ENCODE data around the gene CTSD.

CTSD gene

DNA sequence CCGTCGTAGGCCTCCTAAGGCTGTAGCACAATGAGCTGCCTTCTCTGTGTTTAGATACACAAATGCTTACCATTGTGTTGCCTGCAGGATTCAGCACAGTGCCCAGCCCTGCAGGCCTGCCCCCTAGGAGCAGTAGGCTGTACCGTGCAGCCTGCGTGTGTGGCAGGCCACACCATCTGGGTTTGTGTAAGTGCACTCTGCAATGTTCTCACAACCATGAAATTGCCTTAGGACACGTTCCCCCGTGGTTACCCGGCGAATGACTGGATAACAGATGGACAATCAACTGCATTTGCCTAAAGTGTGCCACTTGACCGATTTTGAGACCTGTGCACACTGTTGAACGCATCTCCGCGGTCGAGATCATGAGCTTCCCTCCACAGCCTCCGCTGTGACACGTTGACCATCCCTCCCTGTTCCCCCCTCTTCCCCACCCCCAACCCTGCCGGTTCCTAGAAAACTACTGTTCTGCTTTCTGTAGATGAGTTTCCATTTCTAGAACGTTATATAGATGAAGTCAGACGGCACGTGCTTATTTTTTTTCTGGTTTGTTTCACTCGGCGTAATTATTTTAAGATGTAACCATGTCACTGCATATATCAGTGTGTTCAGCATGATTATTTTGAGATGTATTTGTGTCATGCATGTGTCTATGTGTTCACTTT, 22.2 kb upstream of the CTSD start:
- no peak overlapping the region for H3K27ac ChIP-seq
- TF ChIP-seq, protein P1, sequence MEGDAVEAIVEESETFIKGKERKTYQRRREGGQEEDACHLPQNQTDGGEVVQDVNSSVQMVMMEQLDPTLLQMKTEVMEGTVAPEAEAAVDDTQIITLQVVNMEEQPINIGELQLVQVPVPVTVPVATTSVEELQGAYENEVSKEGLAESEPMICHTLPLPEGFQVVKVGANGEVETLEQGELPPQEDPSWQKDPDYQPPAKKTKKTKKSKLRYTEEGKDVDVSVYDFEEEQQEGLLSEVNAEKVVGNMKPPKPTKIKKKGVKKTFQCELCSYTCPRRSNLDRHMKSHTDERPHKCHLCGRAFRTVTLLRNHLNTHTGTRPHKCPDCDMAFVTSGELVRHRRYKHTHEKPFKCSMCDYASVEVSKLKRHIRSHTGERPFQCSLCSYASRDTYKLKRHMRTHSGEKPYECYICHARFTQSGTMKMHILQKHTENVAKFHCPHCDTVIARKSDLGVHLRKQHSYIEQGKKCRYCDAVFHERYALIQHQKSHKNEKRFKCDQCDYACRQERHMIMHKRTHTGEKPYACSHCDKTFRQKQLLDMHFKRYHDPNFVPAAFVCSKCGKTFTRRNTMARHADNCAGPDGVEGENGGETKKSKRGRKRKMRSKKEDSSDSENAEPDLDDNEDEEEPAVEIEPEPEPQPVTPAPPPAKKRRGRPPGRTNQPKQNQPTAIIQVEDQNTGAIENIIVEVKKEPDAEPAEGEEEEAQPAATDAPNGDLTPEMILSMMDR (conservative IDR thresholded peaks at IDR 0.05), result no peak

DNA sequence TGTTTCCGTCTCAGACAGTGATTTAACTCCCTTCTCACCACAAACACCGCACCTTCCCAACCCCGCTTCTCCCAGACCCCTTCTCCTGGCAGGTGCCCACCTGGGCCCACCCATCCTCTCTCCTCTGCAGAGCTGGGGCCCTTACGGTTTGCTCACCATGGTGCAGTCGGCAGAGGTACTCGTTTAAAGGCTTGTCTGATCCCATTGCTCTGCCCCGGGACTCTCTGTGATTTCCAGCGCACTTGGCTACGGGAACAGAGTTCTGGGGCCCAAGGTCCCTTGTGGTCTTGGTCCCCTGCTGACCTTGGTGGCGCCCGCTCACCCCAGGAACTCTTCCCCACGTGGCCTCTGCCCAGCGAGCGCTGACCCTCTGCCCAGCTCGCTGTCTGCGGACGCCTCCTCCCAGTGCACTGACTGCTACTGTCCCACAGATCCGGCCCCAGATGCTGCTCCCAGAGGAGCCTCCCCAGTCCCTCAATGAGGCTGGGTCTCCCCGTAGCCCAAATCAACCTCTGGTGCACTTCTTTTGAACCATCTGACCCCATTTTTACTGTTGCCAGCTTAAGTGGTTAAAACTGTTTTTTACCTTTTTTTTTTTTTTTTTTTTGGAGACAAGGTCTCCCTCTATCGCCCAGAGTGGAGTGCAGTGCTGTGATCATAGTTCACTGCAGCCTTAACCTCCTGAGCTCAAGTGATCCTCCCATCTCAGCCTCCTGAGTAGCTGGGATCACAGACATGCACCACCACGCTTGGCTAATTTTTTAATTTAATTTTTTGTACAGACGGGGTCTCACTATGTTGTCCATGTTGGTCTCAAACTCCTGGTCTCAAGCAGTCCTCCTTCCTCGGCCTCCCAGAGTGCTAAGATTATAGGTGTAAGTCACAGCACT, 21.3 kb upstream of the CTSD start:
- TF ChIP-seq, protein P1 (conservative IDR thresholded peaks at IDR 0.05), result no peak

GRCh38 chr11:1783725-1784529, 20.2 kb upstream of the CTSD start:
- TF ChIP-seq, protein P1 (conservative IDR thresholded peaks at IDR 0.05), result no peak
- H3K27ac ChIP-seq, result no peak overlapping the region

More for the DNA sequence above, 21.3 kb upstream of the CTSD start:
- no peak overlapping the region for H3K27ac ChIP-seq

DNA sequence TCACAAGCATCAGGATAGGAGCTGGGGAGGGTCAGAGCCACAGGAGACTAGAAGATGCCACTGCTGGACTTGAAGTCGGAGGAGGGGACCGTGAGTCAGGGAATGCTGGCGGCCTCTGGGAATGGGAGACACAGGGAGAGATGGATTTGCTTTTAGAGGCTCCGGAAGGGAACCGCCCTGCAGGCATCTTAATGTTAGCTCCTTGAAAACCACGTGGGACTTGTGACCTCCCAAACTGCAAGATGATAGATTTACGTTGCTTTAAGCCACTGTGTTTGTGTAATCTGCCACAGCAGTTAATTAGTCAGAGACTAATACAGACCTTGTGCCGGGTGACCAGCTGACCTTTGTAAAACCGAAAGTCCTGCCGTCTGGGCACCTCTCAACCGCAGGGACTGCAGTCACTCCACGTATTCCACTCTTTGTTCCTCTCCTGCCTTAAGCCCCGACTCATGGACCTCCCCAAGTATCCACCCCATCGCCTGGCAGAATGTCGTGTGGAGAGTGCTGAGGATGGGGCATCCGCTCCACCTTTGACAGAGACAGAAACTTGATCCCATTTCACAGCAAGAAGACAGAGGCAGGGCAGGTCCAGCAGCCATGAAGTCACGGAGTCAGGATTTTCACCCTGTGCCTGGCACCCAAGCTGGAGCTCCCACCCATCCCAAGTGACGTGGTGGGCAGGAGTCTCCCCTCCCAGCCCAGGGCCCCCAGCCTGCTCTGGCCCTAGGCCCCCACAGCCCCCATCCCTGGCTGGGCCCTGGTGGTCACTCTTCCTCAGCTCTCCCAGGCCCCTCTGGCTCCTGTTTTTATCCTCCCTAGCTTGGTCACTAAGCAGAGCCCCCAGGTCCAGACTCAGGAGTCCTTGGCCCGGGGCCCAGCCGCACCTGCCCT, 19.4 kb upstream of the CTSD start:
- no peak overlapping the region for H3K27ac ChIP-seq
- TF ChIP-seq, protein P1 (conservative IDR thresholded peaks at IDR 0.05), result no peak

GRCh38 chr11:1782031-1782590, 18.4 kb upstream of the CTSD start:
- TF ChIP-seq, protein P1 (conservative IDR thresholded peaks at IDR 0.05), result no peak
- no peak overlapping the region for H3K27ac ChIP-seq

- no peak overlapping the region for H3K27ac ChIP-seq
- TF ChIP-seq, protein P1 (conservative IDR thresholded peaks at IDR 0.05), result no peak
Measured at GRCh38 chr11:1781593-1781975, 17.9 kb upstream of the CTSD start.
